Keratinocyte (primary cell): ENCODE measurements around the gene ADAM22.

Experiments
- EZH2 ChIP-seq: IDR thresholded peaks from one replicate; pipeline ENCODE4 v1.6.1; 2012; ENCODE audit warnings: inconsistent platforms, mild to moderate bottlenecking, low read length, moderate library complexity
- TF ChIP-seq, protein P1 (sequence below), 3 experiments: IDR thresholded peaks in 1 of 3; conservative IDR thresholded peaks in 1 of 3; optimal IDR thresholded peaks in 1 of 3; 2 replicates in 2 of 3; 3 replicates in 1 of 3; pipeline versions ENCODE3 to v1.5.1; 2011; ENCODE audit warnings: low read length in 3 of 3, mild to moderate bottlenecking in 3 of 3, moderate library complexity in 2 of 3, control low read depth in 1 of 3, inconsistent platforms in 1 of 3; ENCODE audit not compliant: insufficient read depth in 2 of 3; ENCODE audit errors: extremely low read depth in 1 of 3

DNA sequence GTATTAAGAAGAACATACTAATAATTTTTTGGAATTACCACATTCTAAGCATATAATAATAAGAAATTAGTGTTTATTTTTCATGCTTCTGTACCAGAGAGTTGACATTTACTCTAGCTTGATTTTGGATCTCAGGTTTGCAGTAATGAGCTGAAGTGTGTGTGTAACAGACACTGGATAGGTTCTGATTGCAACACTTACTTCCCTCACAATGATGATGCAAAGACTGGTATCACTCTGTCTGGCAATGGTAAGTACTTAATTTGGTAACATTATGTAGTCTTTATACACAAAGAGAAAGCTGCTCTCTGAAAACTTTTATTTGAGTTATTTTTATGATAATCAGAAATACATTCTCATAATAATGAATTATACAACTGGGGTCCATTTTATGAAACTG lies 231.6 kb downstream of the ADAM22 start:
- TF ChIP-seq, protein P1, sequence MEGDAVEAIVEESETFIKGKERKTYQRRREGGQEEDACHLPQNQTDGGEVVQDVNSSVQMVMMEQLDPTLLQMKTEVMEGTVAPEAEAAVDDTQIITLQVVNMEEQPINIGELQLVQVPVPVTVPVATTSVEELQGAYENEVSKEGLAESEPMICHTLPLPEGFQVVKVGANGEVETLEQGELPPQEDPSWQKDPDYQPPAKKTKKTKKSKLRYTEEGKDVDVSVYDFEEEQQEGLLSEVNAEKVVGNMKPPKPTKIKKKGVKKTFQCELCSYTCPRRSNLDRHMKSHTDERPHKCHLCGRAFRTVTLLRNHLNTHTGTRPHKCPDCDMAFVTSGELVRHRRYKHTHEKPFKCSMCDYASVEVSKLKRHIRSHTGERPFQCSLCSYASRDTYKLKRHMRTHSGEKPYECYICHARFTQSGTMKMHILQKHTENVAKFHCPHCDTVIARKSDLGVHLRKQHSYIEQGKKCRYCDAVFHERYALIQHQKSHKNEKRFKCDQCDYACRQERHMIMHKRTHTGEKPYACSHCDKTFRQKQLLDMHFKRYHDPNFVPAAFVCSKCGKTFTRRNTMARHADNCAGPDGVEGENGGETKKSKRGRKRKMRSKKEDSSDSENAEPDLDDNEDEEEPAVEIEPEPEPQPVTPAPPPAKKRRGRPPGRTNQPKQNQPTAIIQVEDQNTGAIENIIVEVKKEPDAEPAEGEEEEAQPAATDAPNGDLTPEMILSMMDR (optimal IDR thresholded peaks at IDR 0.05 in 1 of 3, IDR thresholded peaks at IDR 0.05 in 1 of 3, conservative IDR thresholded peaks at IDR 0.05 in 1 of 3; ENCODE audit: extremely low read depth in 1 of 3, insufficient read depth in 2 of 3, low read length in 3 of 3) = no peak
- TF ChIP-seq EZH2 = no peak
